KBM-7 (cell line): ENCODE data around the gene RPL22.
A peak's percentile ranks its signal among the peaks of the same experiment; 100 is the strongest.

Experiments
- DNase-seq: peaks from one replicate; pipeline ENCODE4 v3.0.0-alpha.2; 2015
- in situ Hi-C: fragments of 300-500 bp; cut with MboI; formaldehyde crosslinking; loops from 2 replicates; pipeline ENCODE4 v1.14.3; 2020; ENCODE audit warnings: low sequenced_read_pairs, low pct_unique_long_range_greater_than_20kb, mixed read lengths

RPL22 gene

DNA sequence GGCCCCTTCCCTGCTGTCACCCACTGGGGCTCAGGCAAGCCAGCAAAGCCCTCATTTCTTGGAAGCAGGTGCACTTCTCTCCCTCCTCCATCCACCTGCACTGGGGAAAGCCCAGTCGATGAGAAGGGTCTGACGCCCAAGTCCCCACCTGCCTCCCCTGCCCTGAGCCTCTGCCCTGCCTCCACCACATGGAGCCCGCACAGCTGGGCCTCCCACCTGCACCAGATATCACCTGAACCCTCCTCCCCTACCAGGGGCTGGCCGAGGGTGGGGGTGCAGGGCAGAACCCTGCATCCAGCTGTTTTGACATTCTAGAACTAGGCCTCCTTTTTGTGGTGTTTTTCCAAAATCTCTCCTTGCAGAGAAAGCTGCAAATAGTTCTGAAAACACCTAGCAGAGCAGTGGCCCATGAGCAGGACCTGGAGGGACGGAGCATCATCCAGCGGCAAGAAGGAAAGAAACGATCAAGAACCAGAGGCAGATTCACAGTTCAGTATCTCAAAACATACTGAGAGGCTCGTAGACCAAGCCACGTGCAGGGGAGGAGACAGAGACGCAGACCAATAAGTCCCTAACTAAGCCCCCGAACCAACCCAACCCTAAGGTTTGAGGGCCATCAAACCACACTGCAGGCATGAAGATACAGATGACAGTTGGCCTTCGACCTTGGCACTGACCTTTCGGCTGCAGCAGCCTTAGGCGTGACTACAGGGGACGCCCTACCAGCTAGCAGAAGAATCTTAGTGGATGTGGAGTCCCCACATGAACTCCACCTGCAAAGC lies 36.0 kb downstream of the RPL22 start:
- in situ Hi-C loops, result no loop called here
- DNase-seq, result no peak

- DNase-seq, result no peak
- in situ Hi-C loops, result no loop called here
Measured at GRCh38 chr1:6162773-6163172, 36.6 kb downstream of the RPL22 start.

GRCh38 chr1:6162341-6162740 lies 37.1 kb downstream of the RPL22 start:
- in situ Hi-C loops, result no loop called here
- DNase-seq, result no peak

DNA sequence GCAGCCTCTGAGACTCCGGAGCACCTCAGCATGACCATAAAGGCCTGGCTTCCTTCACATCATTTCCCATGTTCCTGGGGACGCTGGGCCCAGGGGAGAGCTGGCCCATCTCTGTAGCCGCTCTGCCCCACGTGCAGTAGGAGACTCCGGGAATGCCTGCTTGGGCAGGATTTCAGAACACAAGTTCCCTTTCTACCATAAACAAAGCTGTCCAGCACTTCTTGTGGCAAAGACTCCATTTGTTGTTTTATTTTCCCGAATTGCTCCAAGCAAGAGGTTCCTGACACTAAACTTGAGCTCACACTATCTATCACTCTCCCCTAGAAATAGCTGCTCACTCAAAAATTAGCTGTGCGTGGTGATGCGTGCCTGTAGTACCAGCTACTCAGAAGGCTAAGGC lies 41.2 kb downstream of the RPL22 start:
- in situ Hi-C loops, result no loop called here
- DNase-seq, result no peak

- in situ Hi-C loops, result no loop called here
- no peak for DNase-seq
Measured at GRCh38 chr1:6157528-6158174, 41.7 kb downstream of the RPL22 start.

GRCh38 chr1:6157132-6157527 lies 42.3 kb downstream of the RPL22 start:
- in situ Hi-C loops, result no loop called here
- DNase-seq, result no peak

GRCh38 chr1:6154525-6155319 lies 44.7 kb downstream of the RPL22 start:
- no peak for DNase-seq
- in situ Hi-C loops, result no loop called here

DNA sequence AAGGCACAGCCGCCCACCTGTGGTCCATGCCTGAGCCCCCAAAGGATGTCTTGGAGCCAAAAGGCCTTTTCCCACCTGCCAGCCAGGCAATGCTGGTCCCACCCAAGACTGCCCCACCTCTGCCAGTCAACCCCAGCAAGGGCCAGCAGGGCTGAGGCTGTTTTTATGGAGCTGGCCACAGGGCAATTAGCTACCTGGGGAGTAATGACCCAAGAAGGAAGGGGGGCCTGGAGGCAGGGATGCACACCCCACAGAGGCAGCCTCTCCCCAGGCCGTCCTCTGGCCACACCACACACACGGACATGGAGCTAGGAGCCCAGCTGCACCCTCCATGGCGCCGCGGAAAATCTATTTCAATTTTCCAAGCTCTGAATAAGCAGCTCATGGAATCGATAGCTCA lies 46.5 kb downstream of the RPL22 start:
- in situ Hi-C loops, result no loop called here
- no peak for DNase-seq

DNA sequence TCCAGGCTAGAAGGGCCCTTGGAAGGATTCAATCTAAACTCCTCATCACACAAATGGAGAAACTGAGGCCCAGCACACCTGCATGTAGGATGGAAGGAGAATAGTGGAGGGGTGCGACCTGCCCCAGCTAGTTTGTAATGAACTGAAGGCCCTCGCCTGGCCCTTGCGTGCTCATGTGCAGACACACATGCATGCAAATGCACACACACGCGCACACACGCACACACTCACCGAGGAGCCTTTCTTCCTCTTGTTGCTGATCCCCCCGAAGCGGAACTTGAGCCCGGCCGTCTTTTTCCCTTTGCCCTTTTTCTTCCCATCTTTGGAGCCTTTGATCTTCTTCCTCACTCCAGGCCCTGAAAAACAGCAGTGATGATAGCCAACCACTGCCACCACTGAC lies 47.2 kb downstream of the RPL22 start:
- in situ Hi-C loops, result no loop called here
- no peak for DNase-seq

DNA sequence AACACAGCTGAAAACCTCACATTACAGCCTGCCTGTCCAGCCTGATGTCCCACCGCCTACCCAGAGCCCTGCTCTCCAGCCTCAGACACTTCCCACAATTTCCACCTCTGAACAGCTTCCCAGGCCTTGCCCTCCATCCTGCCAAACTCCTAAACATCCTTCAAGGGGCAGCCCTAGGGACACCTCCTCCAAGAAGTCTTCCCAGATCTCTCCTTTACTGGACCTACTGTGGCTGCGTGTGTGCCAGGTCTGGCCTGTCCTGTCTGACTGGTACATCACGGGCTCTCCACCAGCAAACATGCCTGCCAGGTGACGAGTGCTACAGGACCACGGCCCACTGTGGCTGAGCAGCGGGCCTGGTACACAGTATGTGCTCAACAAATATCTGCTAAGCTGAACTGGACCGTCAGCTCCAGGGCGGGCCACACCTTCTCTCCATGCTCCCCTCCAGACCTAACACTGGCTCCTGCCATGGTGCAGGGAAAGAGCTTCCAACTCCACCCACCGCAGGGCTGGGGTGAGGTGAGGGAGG lies 48.0 kb downstream of the RPL22 start:
- no peak for DNase-seq
- in situ Hi-C loops, result no loop called here

DNA sequence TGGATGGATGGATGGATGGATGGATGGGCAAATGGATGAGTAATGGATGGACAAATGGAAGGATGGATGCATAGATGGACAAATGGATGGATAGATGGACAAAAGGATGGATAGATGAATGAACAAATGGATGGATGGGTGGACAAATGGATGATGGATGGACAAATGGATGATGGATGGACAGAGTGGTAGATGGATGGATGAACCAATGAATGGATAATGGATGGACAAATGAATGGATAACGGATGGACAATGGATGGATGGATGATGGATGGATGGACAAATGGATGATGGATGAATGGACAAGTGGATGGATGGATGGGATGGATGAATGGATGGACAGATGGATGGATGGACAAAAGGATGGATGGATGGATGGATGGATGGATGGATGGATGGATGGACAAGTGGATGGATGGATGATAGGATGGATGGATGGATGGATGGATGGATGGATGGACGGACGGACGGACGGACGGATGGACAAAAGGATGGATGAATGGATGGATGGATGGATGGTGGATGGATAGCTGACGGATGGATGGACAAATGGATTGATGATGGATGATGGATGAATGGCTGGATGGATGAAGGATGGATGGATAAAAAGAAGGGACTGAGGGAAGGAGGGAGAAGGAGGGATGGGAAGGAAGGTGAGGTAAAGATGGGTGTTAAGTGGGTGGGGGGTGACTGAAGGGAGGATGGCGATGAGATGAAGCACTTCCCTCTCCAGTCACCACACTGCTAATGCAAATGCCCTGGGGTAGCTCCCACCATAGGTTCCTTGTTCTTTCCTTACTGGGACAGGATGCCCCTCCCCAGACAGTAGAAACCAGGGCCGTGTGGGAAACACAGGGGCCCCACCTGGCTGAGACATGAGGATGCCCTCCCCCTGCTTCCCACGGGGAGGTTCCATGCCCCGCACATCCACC lies 49.1 kb downstream of the RPL22 start:
- DNase-seq, result no peak
- in situ Hi-C loops, result no loop called here

DNA sequence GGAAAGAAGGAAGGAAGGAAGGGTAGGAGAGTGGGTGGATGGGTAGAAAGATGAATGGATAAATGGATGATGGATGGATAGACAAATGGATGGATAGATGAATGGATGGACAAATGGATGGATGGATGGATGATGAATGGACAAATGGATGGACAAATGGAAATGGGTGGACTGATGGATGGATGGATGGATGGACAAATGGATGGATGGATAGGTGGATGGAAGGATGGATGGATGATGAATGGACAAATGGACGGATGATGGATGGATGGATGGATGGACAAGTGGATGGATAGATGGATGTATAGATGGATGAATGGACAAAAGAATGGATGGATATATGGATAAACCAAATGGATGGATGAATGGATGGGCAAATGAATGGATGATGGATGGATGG lies 49.8 kb downstream of the RPL22 start:
- in situ Hi-C loops, result no loop called here
- no peak for DNase-seq

DNA sequence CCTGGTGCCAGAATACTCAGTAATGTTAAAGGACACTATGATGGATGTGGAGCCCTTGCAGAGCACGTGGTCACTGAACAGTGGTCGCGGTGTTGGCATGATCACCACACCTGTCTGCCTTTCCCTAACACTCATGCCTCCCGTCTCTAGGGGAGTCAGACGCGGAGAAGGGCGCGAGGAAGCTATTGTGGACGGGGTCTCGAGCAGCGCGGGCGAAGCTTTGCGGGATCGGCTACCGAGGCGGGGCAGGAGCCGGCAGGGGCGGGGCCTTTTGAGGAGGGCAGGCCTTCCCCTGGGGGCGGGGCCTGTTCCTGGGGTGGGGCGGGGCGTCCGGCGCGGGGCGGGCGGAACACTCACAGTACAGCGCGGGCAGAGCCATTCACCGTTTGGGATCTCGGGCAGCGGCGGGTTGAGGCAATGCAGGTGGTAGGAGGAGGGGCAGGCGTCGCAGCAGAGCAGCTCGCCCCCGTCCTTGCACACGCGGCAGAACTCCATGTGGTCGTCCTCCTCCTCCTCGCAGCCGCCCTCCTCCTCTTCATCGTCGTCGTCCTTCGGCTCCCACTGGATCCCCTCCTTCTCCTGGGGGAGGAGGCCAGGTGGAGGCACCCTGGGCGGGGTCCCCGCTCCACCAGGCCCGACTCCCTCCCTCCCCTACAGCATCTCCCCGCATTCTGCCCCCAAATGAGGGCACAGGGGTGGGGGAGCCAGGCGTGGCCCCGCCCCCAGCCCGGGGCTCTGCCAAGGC lies 50.7 kb downstream of the RPL22 start:
- in situ Hi-C loops, result no loop called here
- peak; percentile 49 for DNase-seq

- in situ Hi-C loops, result no loop called here
- DNase-seq, result no peak
Measured at GRCh38 chr1:6145864-6146410, 53.5 kb downstream of the RPL22 start.

DNA sequence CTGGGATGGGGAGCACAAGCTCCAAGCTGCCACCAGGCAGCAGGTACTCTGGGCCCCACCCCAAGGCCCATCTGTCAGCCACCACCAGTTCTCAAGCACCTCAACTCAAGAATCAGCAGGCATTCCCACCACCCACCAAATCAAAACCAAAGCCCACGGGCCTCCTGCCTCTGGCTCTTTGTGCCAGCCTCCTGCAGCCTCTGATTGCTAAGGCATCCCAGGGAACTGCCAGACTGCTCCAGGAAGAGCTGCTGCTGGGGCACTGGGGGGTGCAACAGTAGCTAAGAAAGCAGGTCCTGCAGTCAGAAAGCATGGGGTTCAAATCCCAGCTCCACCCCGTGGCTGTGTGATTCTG lies 54.0 kb downstream of the RPL22 start:
- in situ Hi-C loops, result no loop called here
- no peak for DNase-seq

GRCh38 chr1:6144647-6145395 lies 54.6 kb downstream of the RPL22 start:
- in situ Hi-C loops, result no loop called here
- no peak for DNase-seq

GRCh38 chr1:6144175-6144574 lies 55.2 kb downstream of the RPL22 start:
- in situ Hi-C loops, result no loop called here
- DNase-seq, result no peak
